NCI-H2107 treated with DMSO at 0.1 percent for 48 hours (cell line): Measurements from ENCODE around the gene OR52E8.
A peak's percentile ranks its signal among the peaks of the same experiment; 100 is the strongest.

Experiments used
- DNase-seq: peaks from one replicate; lab custom pipeline; 2025; ENCODE audit not compliant: unreplicated experiment; lab: John Stamatoyannopoulos, UW

The OR52E8 gene

DNA sequence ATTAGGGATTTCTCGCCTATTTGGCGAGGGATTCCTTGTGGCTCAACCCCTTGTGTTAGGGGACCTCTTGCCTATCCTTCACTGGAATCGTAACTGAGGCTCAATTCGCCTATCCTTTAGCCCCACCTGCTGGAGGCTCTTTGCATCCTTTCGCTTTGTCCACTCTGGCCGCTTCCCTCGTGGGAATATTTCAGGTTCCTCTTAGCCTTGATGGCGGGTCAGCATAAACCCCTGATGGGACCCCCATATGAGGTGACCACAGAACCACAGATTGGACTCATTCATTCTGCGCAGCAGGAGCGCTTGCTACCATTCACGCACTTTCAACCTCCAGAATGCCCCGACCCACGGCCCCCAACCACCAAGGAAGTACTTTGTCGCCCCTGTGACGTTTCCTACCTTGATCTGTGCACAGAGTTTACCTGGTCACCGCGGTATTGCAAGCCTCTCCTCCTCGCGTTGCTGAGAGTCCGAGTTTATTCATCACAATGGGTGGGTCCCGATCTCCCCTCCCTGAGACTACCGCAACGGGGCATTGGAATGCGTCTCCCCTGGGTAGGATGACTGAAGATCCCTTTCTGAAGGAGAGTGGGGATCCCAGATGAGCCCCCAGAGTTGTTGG lies 48.9 kb downstream of the OR52E8 start, which contains the start of gene OR52N2:
Gene OR52N2, plus strand, starts transcription at position 425 of the 622 bp plus-strand sequence. CDS start 11,412 bp downstream, outside the sequence.
- peak; percentile 9 for DNase-seq

DNA sequence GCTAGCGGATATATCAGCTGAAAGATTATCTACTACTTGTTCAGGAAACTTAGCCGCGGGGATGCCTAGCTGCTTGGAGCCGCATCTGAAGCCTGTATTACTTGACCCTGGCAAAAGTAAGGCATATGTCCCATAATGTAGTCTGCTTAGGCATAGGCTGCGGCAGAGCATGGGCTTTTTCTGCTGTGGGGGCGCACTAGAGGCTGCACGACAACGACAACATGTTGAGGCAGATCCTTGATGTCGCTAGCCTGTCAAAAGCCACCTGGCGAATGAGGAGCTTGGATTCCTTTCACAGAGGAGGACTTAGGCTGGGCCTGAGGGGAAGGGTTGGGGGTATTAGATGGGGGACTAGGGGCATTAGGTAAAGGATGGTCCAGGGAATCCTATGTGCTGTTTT lies 49.9 kb downstream of the OR52E8 start:
- DNase-seq: no peak
